Stimulated activated CD4-positive, alpha-beta T cell treated with anti-CD3 and anti-CD28 coated beads, Interleukin-2, amount 100 ng/mL, for 4 hours (primary cell): Measurements from ENCODE around the gene JPT1.
"Not testable (repeated sequence)": the region's sequence is repeated elsewhere in the genome, so short reads cannot be mapped to it uniquely, and the experiment has no call there.

Experiments used
- DNase-seq: peaks from one replicate; pipeline ENCODE4 v3.0.0-alpha.2; 2020; ENCODE audit warnings: low read depth

Gene JPT1

GRCh38 chr17:75130059-75130631, 24.2 kb downstream of the JPT1 start:
- no peak for DNase-seq

GRCh38 chr17:75129576-75129975, 24.7 kb downstream of the JPT1 start:
- DNase-seq, result no peak

- no peak for DNase-seq
These were observed 25.4 kb downstream of the JPT1 start for GRCh38 chr17:75128694-75129505.

- DNase-seq, result not testable (repeated sequence)
These were observed 26.4 kb downstream of the JPT1 start for GRCh38 chr17:75127936-75128335.

GRCh38 chr17:75126954-75127353, 27.4 kb downstream of the JPT1 start:
- DNase-seq, result no peak

- DNase-seq, result no peak
These were observed 28.3 kb downstream of the JPT1 start for GRCh38 chr17:75125984-75126383.

GRCh38 chr17:75124819-75125162, 29.5 kb downstream of the JPT1 start:
- DNase-seq, result no peak

GRCh38 chr17:75124041-75124818, 30.1 kb downstream of the JPT1 start:
- DNase-seq, result peak; percentile 71

- DNase-seq, result no peak
These were observed 36.0 kb downstream of the JPT1 start for GRCh38 chr17:75118307-75118706.

- no peak for DNase-seq
These were observed 37.6 kb downstream of the JPT1 start for GRCh38 chr17:75116737-75117136.

- no peak for DNase-seq
These were observed 38.8 kb downstream of the JPT1 start for GRCh38 chr17:75115555-75115954.

- DNase-seq, result no peak
These were observed 39.6 kb downstream of the JPT1 start for GRCh38 chr17:75114552-75115314.

- DNase-seq, result peak; percentile 86
These were observed 40.3 kb downstream of the JPT1 start for GRCh38 chr17:75113798-75114551.

- no peak for DNase-seq
These were observed 42.5 kb downstream of the JPT1 start for GRCh38 chr17:75111777-75112335.

GRCh38 chr17:75110234-75110937, 43.9 kb downstream of the JPT1 start:
- DNase-seq, result no peak

GRCh38 chr17:75109407-75110233, 44.7 kb downstream of the JPT1 start, which contains the start of gene ARMC7:
Gene ARMC7, plus strand, starts transcription at chr17:75109969. Its CDS starts 320 bp downstream, at chr17:75110289.
- peak; percentile 82 for DNase-seq

GRCh38 chr17:75109046-75109406, 45.3 kb downstream of the JPT1 start:
- no peak for DNase-seq

GRCh38 chr17:75108193-75108592, 46.1 kb downstream of the JPT1 start:
- no peak for DNase-seq
